Measurements from ENCODE around the gene TENM3. TPM values are rescaled to one million over a fixed set of nuclear protein-coding genes. Genes with fewer than 3 reads are reported as not detected.

The TENM3 gene
- total RNA-seq, 2 experiments from 2014 or later: not detected

DNA sequence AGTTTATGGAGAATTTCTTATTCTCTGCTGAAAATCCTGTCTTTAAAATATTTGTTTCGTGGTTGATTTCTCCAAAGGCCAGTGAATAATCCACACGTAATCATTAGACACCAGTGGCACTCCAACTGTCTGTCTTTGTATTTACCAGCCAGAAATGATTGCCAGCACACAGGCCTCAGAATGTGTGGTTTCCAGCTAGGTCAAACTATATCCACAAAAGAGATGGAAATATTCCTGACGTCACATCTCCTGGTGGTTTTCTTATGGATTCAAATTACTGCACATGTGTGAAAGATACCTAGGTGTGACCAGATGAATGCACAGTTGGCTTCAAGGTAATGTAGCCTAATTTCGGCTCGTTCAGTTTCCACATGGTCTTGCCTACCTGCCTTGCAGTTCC is 27.2 kb upstream of the TENM3 start:
- no peak for DNase-seq
- CTCF ChIA-PET: no interaction called here
- H3K4me1 Mint-ChIP-seq: no peaks in the 10 kb centered on the region
- H3K9me3 Mint-ChIP-seq (ENCODE audit: low read depth): no peaks in the 10 kb centered on the region
- no peaks in the 10 kb centered on the region for H3K36me3 Mint-ChIP-seq
- no peak overlapping the region for H3K27ac Mint-ChIP-seq
- ATAC-seq: no peak
- H3K4me3 Mint-ChIP-seq: no peak overlapping the region
- H3K27me3 Mint-ChIP-seq: no peaks in the 10 kb centered on the region

DNA sequence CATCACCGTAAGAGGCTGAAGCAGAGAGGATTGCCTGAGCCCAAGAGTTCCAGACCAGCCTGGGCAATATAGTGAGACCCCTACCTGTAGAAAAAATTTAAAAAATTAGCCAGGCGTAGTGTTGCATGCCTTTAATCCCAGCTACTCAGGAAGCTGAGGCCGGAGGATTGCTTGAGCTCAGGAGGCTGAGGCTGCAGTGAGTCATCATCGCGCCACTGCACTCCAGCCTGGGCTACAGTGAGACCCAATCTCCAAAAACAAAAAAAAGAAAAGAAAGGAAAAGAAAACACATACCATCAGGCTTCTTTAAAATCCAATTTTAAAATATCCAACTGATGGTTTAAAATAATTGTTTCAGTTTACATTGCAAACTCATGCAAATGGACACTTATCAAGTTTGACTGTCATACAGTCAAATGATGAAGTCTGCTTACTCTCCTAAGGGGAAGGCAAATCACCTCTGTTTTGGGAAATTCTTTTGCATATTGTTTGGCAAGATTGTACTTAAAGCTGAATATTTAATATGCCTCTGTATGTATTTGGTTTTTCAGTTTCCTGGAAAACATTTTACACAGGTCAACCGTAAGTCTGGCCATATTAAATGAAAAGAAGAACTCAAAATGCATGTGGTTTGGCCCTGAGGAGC is 23.7 kb upstream of the TENM3 start:
- DNase-seq (no peak), ATAC-seq (no peak)
- no peak overlapping the region for H3K4me3 Mint-ChIP-seq
- no peaks in the 10 kb centered on the region for H3K36me3 Mint-ChIP-seq
- CTCF ChIA-PET: no interaction called here
- H3K4me1 Mint-ChIP-seq: no peaks in the 10 kb centered on the region
- no peak overlapping the region for H3K27ac Mint-ChIP-seq
- H3K9me3 Mint-ChIP-seq (ENCODE audit: low read depth): no peaks in the 10 kb centered on the region
- no peaks in the 10 kb centered on the region for H3K27me3 Mint-ChIP-seq

DNA sequence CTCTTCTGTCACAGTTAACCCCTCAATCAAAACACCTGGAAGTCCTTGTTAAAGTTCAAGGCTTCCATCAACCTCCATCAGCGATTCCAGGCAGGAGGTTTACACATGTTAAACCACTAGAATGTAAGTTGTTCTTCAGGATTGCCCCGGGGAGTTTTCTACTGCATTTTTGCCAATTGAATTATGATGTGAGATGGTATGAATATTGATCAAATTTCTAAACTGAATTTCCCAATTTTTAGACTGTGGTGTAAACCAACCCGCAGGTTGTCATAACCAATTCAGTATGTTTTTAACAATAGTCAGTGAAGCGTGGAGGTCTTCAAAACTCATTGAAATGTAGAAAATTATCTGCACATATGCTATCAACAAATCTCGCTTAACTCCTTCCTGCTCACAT is 21.2 kb upstream of the TENM3 start:
- DNase-seq (no peak), ATAC-seq (no peak)
- no peaks in the 10 kb centered on the region for H3K4me1 Mint-ChIP-seq
- H3K36me3 Mint-ChIP-seq: no peaks in the 10 kb centered on the region
- no peak overlapping the region for H3K27ac Mint-ChIP-seq
- no peaks in the 10 kb centered on the region for H3K27me3 Mint-ChIP-seq
- H3K4me3 Mint-ChIP-seq: no peak overlapping the region
- no peaks in the 10 kb centered on the region for H3K9me3 Mint-ChIP-seq (ENCODE audit: low read depth)
- CTCF ChIA-PET: no interaction called here

DNA sequence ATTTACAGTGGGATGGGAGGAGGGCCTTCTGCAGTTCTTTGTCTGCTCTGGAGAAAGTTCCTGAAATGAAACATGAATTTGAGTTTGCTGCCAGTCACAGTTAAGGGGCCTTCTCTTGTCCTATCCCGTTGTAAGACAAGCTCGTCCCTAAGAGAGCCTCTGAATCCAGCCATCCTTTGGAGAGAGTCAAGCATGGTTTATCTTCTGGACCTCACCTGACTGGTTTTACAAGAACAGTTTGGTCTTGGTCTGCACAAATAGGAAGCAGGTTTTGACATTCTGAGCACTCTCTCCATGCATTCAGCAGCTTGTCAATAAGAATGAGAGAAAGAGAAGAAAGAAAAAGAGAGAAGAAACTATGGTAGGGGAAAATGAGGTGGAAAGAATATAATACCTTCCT is 20.4 kb upstream of the TENM3 start:
- Mint-ChIP-seq H3K36me3 (no peaks in the 10 kb centered on the region), H3K27ac (no peak overlapping the region), H3K4me3 (no peak overlapping the region), H3K27me3 (no peaks in the 10 kb centered on the region), H3K4me1 (no peaks in the 10 kb centered on the region), H3K9me3 (ENCODE audit: low read depth) (no peaks in the 10 kb centered on the region)
- no peak for DNase-seq
- CTCF ChIA-PET: no interaction called here
- ATAC-seq: no peak

DNA sequence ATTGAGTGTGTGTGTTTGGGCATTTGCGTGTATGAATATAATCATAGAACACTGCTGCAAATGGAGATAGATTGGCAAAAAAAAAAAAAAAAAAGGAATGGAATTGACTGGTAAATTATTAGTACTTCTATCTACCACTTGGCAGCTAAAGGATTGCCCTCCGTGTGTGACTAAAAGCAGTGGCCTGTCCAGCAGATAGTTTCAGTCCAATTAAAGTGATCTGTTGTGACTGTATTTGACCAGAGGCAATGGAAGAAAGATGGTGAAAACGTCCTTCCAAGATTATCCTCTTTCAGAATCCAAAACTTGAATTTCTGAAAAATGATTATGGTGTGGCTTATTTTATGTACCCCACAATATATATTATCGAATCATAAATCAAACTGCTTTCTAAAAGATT is 19.5 kb upstream of the TENM3 start:
- no peak overlapping the region for H3K4me3 Mint-ChIP-seq
- CTCF ChIA-PET: no interaction called here

DNA sequence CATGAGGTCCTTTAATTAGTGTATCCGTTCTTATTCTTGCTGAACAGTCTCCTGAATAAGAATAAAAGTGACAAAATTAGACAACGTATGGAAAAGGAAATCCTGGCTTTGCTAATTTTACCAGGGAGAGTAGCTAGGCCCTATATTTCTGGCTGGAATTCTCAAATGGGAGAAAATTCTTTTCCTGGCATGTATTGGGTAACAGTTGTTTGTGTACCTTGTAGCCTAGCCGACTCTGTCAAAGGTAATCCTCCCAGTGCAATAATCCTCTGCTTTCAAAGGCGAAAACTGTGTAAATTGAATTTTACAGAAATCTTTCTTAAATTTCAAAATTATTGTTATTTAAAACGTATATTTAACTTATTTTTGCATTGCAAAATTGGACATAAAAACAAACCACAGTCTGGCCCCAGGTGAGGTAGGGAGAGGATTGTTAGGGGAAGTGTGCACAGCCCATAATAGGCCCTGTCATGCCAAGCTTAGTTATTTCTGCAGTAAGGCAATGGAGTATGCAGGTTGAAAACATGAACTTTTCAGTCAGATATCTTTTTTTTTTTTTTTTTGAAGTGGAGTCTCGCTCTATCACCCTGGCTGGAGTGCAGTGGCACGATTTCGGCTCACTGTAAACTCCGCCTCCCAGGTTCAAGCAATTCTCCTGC is 18.9 kb upstream of the TENM3 start:
- Mint-ChIP-seq H3K27ac (no peak overlapping the region), H3K27me3 (no peaks in the 10 kb centered on the region), H3K9me3 (ENCODE audit: low read depth) (no peaks in the 10 kb centered on the region), H3K4me3 (no peak overlapping the region), H3K4me1 (no peaks in the 10 kb centered on the region), H3K36me3 (no peaks in the 10 kb centered on the region)
- ATAC-seq: no peak
- CTCF ChIA-PET: no interaction called here
- DNase-seq: no peak

More for the DNA sequence above, 19.5 kb upstream of the TENM3 start:
- ATAC-seq (no peak), DNase-seq (no peak)
- Mint-ChIP-seq H3K9me3 (ENCODE audit: low read depth) (no peaks in the 10 kb centered on the region), H3K36me3 (no peaks in the 10 kb centered on the region), H3K27ac (no peak overlapping the region), H3K27me3 (no peaks in the 10 kb centered on the region), H3K4me1 (no peaks in the 10 kb centered on the region)

DNA sequence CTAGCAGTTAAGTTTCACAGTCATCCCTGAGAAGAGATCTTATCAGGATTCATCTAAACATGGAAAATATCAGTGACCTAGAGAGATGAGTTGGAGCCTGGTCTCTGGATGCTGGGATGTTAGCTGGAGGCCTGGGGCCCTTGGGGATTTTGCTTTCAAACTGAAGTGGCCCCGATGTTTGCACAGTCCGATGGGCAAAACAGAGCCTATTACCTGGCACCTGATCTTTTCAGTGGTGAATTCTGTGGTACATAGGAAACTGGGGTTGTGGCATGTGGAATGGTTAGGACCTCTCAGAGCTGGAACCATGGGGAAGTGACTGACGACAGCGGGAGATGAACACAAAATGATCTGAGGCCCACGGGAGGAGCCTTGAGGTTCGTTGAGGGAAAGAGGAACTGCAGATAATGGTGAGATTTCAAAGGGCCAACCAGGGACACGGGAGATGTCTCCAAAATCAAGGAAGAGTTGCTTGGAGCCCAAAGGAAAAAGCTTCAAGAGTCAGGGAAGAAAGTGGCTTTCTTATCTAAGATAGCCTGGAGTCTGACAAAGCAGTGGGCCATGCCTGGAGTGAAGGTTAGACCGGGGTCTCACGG is 17.8 kb upstream of the TENM3 start:
- no peaks in the 10 kb centered on the region for H3K27me3 Mint-ChIP-seq
- CTCF ChIA-PET: no interaction called here
- DNase-seq (no peak), ATAC-seq (no peak)
- H3K27ac Mint-ChIP-seq: no peak overlapping the region
- no peaks in the 10 kb centered on the region for H3K9me3 Mint-ChIP-seq (ENCODE audit: low read depth)
- no peaks in the 10 kb centered on the region for H3K4me1 Mint-ChIP-seq
- H3K4me3 Mint-ChIP-seq: no peak overlapping the region
- no peaks in the 10 kb centered on the region for H3K36me3 Mint-ChIP-seq

DNA sequence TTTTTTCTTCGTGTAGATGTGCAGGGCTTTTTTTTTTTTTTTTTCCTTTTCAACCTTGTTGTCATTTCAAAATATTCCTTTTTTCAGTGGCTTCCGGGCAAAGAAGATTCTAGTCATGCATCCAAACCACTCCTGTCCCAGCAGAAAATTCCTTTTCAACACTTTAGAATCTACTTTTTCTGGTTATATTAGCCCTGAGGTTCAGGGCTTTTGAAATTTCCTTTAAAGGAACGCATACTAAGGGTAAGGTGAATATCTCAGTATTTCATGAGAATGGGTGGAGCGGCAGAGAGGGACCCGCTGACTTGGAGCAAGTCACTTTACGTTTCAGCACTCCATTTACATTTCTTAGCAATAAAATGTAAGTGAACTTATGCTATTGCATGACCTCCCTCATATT is 15.6 kb upstream of the TENM3 start:
- H3K27ac Mint-ChIP-seq: no peak overlapping the region
- ATAC-seq: no peak
- no peak for DNase-seq
- H3K27me3 Mint-ChIP-seq: no peaks in the 10 kb centered on the region
- CTCF ChIA-PET: no interaction called here
- no peaks in the 10 kb centered on the region for H3K36me3 Mint-ChIP-seq
- H3K9me3 Mint-ChIP-seq (ENCODE audit: low read depth): no peaks in the 10 kb centered on the region
- H3K4me1 Mint-ChIP-seq: no peaks in the 10 kb centered on the region
- no peak overlapping the region for H3K4me3 Mint-ChIP-seq

DNA sequence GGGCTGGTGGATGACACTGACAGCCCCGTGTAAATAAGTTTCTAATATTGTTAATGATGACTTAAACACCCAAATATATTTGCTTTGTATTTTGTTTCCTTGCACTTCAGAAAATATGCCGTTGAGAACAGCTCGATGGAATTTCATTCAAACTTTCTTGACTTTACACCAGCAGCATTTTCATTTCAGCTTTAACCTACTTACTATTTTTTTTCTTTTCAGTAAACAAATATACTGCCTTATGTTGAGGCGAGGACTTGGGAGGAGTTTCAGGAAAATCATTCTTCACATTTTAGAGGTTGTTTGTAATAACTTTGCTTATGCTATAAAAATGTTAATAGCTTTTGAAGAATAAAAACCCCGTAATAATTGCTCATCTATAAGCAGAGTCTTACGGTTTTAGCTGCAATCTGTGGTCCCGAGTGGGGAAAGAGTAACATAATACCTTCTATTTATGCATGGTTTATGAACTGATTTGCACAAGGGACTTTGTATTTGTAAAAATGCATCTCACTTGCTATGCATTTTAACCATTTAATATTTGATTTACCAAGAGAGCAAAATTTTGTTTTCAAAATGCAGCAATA is 14.1 kb upstream of the TENM3 start:
- H3K36me3 Mint-ChIP-seq: no peaks in the 10 kb centered on the region
- H3K9me3 Mint-ChIP-seq (ENCODE audit: low read depth): no peaks in the 10 kb centered on the region
- CTCF ChIA-PET: interaction anchor here (0.6 kb wide), 1 partner anchor 819 kb away, joined by 3 read pairs; no protein-coding TSS in a partner anchor
- no peak overlapping the region for H3K27ac Mint-ChIP-seq
- DNase-seq (no peak), ATAC-seq (no peak)
- H3K4me3 Mint-ChIP-seq: no peak overlapping the region
- H3K4me1 Mint-ChIP-seq: no peaks in the 10 kb centered on the region
- H3K27me3 Mint-ChIP-seq: no peaks in the 10 kb centered on the region

DNA sequence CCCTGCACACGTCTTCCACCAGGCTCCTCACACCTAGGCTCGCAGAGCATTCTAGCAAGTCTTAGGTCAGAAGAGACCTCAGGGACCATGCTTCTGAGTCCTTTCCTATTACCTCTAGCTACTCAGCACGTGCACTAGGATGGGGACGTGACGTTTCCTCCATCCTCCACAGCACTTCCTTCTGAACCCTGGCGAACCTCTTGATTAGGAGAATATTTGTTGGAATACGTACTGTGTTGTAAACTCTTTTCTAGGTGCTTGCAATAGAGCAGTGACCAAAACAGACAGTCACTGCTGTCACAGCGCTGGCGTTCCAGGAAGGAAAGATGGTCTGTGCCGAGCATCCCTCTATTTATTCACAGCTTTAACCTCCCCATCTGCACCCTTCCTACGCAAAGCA is 12.9 kb upstream of the TENM3 start:
- H3K27me3 Mint-ChIP-seq: no peaks in the 10 kb centered on the region
- CTCF ChIA-PET: no interaction called here
- H3K36me3 Mint-ChIP-seq: no peaks in the 10 kb centered on the region
- ATAC-seq (no peak), DNase-seq (no peak)
- no peak overlapping the region for H3K4me3 Mint-ChIP-seq
- no peaks in the 10 kb centered on the region for H3K9me3 Mint-ChIP-seq (ENCODE audit: low read depth)
- no peaks in the 10 kb centered on the region for H3K4me1 Mint-ChIP-seq
- no peak overlapping the region for H3K27ac Mint-ChIP-seq

DNA sequence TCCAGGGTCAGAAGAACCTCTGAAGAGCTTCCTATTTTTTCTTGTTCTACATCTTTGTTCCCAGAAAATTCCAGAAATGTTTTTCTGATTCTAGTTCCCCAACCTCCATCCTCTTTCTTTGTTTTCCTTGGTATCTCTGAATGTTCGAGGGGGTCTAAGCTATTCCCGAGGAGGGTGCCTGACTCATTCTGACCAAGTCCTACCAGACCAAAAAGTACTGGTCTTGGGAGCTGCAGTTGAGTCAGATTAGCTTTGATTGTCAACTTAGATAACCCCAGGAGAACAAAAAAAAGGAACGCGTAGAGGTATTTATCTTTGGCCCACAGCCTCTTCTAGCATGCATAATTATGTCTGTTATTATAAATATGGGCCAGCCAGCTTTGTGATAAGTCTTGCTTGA is 12.1 kb upstream of the TENM3 start:
- H3K36me3 Mint-ChIP-seq: no peaks in the 10 kb centered on the region
- no peaks in the 10 kb centered on the region for H3K27me3 Mint-ChIP-seq
- H3K27ac Mint-ChIP-seq: no peak overlapping the region
- no peaks in the 10 kb centered on the region for H3K4me1 Mint-ChIP-seq
- no peaks in the 10 kb centered on the region for H3K9me3 Mint-ChIP-seq (ENCODE audit: low read depth)
- no peak for ATAC-seq
- no peak for DNase-seq
- no peak overlapping the region for H3K4me3 Mint-ChIP-seq
- CTCF ChIA-PET: no interaction called here

DNA sequence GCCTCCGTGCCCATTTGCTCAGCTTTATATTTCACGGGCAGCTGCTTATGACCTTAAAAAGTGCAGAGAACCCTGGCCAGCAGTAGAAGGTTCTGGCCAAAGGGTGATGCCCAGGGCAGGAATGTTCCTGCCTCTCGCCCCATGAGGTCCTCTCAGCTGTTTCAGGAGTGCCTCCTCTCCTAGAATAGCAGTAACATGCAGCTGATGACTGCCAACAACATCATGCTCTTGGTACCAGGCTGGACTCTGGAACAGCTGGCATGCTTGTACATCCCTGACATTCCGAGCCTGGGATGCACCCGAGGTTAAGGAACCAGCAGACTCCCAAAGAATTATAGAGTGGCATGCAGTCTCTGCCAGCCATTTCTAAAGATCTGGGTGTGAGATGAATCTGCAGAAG is 11.7 kb upstream of the TENM3 start:
- no peaks in the 10 kb centered on the region for H3K9me3 Mint-ChIP-seq (ENCODE audit: low read depth)
- ATAC-seq (no peak), DNase-seq (no peak)
- H3K4me3 Mint-ChIP-seq: no peak overlapping the region
- H3K27me3 Mint-ChIP-seq: no peaks in the 10 kb centered on the region
- H3K4me1 Mint-ChIP-seq: no peaks in the 10 kb centered on the region
- no peak overlapping the region for H3K27ac Mint-ChIP-seq
- CTCF ChIA-PET: no interaction called here
- no peaks in the 10 kb centered on the region for H3K36me3 Mint-ChIP-seq

DNA sequence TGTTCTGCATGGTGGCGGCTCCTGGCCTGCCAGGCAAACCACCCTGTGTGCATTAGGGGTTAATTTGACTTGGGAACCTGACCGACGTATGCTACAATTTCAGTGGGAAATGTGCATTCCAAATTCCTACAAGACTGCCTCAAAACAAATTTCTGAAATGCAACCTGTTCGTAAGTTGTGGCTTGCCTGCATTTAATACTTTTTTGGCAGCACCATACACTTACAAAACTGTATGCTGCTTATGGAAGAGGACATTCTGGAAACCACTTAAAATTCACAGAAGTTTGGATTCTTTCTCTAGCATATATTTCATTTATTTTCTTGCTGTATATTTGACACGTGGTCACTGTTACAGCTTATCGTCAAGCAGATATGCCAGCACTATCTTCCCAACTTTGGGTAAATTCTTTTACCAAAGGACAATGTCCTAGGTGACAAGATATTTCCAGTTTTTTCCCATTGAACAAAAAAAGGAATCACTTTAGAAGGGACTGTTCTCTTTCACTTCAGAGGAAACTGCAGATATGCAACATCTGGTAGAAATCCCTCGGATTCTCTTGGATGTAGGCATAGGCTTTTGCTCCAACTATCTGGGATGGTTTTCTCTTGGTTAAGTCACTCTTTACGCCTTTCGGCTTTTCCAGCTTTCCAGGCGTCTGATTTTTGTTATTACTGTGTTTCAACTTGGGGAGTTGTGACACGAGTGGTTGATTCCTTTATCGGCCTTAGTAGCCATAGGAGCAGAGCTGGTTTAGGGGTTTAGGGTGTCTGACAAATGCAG is 9.7 kb upstream of the TENM3 start:
- DNase-seq: no peak

More for the DNA sequence above, 9.7 kb upstream of the TENM3 start:
- no peak for ATAC-seq
- H3K27ac Mint-ChIP-seq: no peak overlapping the region
- CTCF ChIA-PET: no interaction called here
- H3K4me1 Mint-ChIP-seq: no peaks in the 10 kb centered on the region
- no peak overlapping the region for H3K4me3 Mint-ChIP-seq
- H3K36me3 Mint-ChIP-seq: no peaks in the 10 kb centered on the region
- no peaks in the 10 kb centered on the region for H3K27me3 Mint-ChIP-seq
- H3K9me3 Mint-ChIP-seq (ENCODE audit: low read depth): no peaks in the 10 kb centered on the region

All from activated CD8-positive, alpha-beta memory T cell treated with anti-CD3 and anti-CD28 coated beads, Interleukin-2, amount 10 ng/mL, durations not matched to agents 7 days and 5 days (primary cell).